HuH-7 (cell line): ENCODE results near the gene CDCA7.
"Not testable (repeated sequence)": the region's sequence is repeated elsewhere in the genome, so short reads cannot be mapped to it uniquely, and the experiment has no call there.

ENCODE experiments used
- DNase-seq: peaks from one replicate; pipeline ENCODE4 v3.0.0; 2011; ENCODE audit warnings: low spot score

The CDCA7 gene

GRCh38 chr2:173359231-173359630, 4.6 kb downstream of the CDCA7 start:
- DNase-seq, result no peak

GRCh38 chr2:173370198-173370597, 15.5 kb downstream of the CDCA7 start:
- no peak for DNase-seq

- no peak for DNase-seq
These were observed 16.4 kb downstream of the CDCA7 start for GRCh38 chr2:173371023-173371422.

GRCh38 chr2:173373290-173373689, 18.6 kb downstream of the CDCA7 start:
- no peak for DNase-seq

- no peak for DNase-seq
These were observed 20.0 kb downstream of the CDCA7 start for GRCh38 chr2:173374634-173375033.

GRCh38 chr2:173385534-173385933, 30.9 kb downstream of the CDCA7 start:
- DNase-seq, result not testable (repeated sequence)

- no peak for DNase-seq
These were observed 31.5 kb downstream of the CDCA7 start for GRCh38 chr2:173386021-173386737.

GRCh38 chr2:173386738-173387065, 32.0 kb downstream of the CDCA7 start:
- no peak for DNase-seq

GRCh38 chr2:173387079-173387478, 32.4 kb downstream of the CDCA7 start:
- DNase-seq, result no peak

GRCh38 chr2:173387660-173388059, 33.0 kb downstream of the CDCA7 start:
- DNase-seq, result no peak

GRCh38 chr2:173388795-173389194, 34.1 kb downstream of the CDCA7 start:
- no peak for DNase-seq

- no peak for DNase-seq
These were observed 35.4 kb downstream of the CDCA7 start for GRCh38 chr2:173390036-173390435.

- DNase-seq, result no peak
These were observed 38.1 kb downstream of the CDCA7 start for GRCh38 chr2:173392731-173393130.

- DNase-seq, result no peak
These were observed 38.5 kb downstream of the CDCA7 start for GRCh38 chr2:173393186-173393585.

GRCh38 chr2:173393636-173394035, 39.0 kb downstream of the CDCA7 start:
- no peak for DNase-seq

GRCh38 chr2:173394091-173394974, 39.7 kb downstream of the CDCA7 start:
- DNase-seq, result no peak

GRCh38 chr2:173395567-173396351, 41.1 kb downstream of the CDCA7 start:
- DNase-seq, result no peak

- DNase-seq, result peak; percentile 21
These were observed 42.9 kb downstream of the CDCA7 start for GRCh38 chr2:173397539-173397938.

GRCh38 chr2:173399229-173399628, 44.6 kb downstream of the CDCA7 start:
- DNase-seq, result no peak

- DNase-seq, result no peak
These were observed 46.1 kb downstream of the CDCA7 start for GRCh38 chr2:173400760-173401159.

GRCh38 chr2:173401716-173402326, 47.1 kb downstream of the CDCA7 start:
- DNase-seq, result no peak

GRCh38 chr2:173402405-173402974, 47.8 kb downstream of the CDCA7 start:
- DNase-seq, result peak; percentile 85
